CD14-positive monocyte (primary cell): Measurements from ENCODE around the gene ISG15. TPM values are rescaled to one million over a fixed set of nuclear protein-coding genes. Genes with fewer than 3 reads are reported as not detected.
"Not testable (repeated sequence)": the region's sequence is repeated elsewhere in the genome, so short reads cannot be mapped to it uniquely, and the experiment has no call there.

Experiments
- DNase-seq, 3 donors: peaks; one replicate each; pipeline ENCODE4 v3.0.0-alpha.2; 2011 to 2022
- H2AFZ ChIP-seq: 2 replicates; pipeline ENCODE4 v1.6.0; 2012; ENCODE audit warnings: mild to moderate bottlenecking, low read depth, low read length, inconsistent platforms; ENCODE audit not compliant: insufficient read depth, poor library complexity, severe bottlenecking
- H3K27ac ChIP-seq, 2 donors: 1 replicate in 1 of 2; 2 replicates in 1 of 2; pipeline ENCODE4 v1.5.1; 2012 to 2013; ENCODE audit warnings: low read length in 2 of 2, control low read depth in 1 of 2, inconsistent platforms in 1 of 2, low read depth in 1 of 2, mild to moderate bottlenecking in 1 of 2
- H3K27me3 ChIP-seq, 2 donors: one replicate each; pipeline versions ENCODE4 v1.6.0 to v1.6.1; 2011 to 2013; ENCODE audit warnings: low read length in 2 of 2; ENCODE audit not compliant: control insufficient read depth in 2 of 2, insufficient read depth in 2 of 2
- H3K36me3 ChIP-seq, 2 donors: replicated peaks in 1 of 2; 1 replicate in 1 of 2; 2 replicates in 1 of 2; pipeline versions ENCODE4 v1.5.1 to v1.6.1; 2012 to 2013; ENCODE audit warnings: low read length in 2 of 2, control low read depth in 1 of 2, inconsistent platforms in 1 of 2, mild to moderate bottlenecking in 1 of 2; ENCODE audit not compliant: insufficient read depth in 2 of 2, control insufficient read depth in 1 of 2
- H3K4me1 ChIP-seq, 2 donors: 1 replicate in 1 of 2; 2 replicates in 1 of 2; pipeline versions ENCODE4 v1.5.1 to v1.6.1; 2012 to 2013; ENCODE audit warnings: low read length in 2 of 2, control low read depth in 1 of 2, inconsistent platforms in 1 of 2, mild to moderate bottlenecking in 1 of 2, moderate library complexity in 1 of 2; ENCODE audit not compliant: insufficient read depth in 2 of 2, control insufficient read depth in 1 of 2
- H3K4me2 ChIP-seq: replicated peaks from 2 replicates; pipeline ENCODE3; 2012; ENCODE audit warnings: low read length, moderate library complexity, mild to moderate bottlenecking; ENCODE audit not compliant: poor library complexity, severe bottlenecking; ENCODE audit errors: extremely low read depth
- H3K4me3 ChIP-seq, 3 experiments: fragments of 200-600 bp in 1 of 3; sonication (generic) in 1 of 3; replicated peaks in 1 of 3; 1 replicate in 2 of 3; 2 replicates in 1 of 3; pipeline ENCODE4 v1.5.1; 2011 to 2013; ENCODE audit warnings: low read length in 3 of 3, mild to moderate bottlenecking in 3 of 3, control low read depth in 2 of 3, low read depth in 2 of 3, inconsistent platforms in 1 of 3, moderate library complexity in 1 of 3
- H3K79me2 ChIP-seq: 2 replicates; pipeline ENCODE4 v1.6.0; 2012; ENCODE audit warnings: mild to moderate bottlenecking, control low read depth, inconsistent platforms, low read length, moderate library complexity; ENCODE audit not compliant: insufficient read depth
- H3K9ac ChIP-seq: 2 replicates; pipeline ENCODE4 v1.6.0; 2017; ENCODE audit warnings: low read length, mild to moderate bottlenecking; ENCODE audit not compliant: insufficient read depth, poor library complexity, severe bottlenecking
- H3K9me3 ChIP-seq, 2 donors: replicated peaks in 1 of 2; 1 replicate in 1 of 2; 2 replicates in 1 of 2; pipeline versions ENCODE4 v1.5.1 to v1.6.1; 2012 to 2013; ENCODE audit warnings: low read length in 2 of 2, control low read depth in 1 of 2; ENCODE audit not compliant: control insufficient read depth in 1 of 2, insufficient read depth in 1 of 2
- H4K20me1 ChIP-seq: 2 replicates; pipeline ENCODE4 v1.6.0; 2012; ENCODE audit warnings: mild to moderate bottlenecking, low read length, control low read depth, moderate library complexity; ENCODE audit not compliant: insufficient read depth
- H3K27ac Mint-ChIP-seq, 7 donors: one replicate each; pipeline ENCODE4 v1.8.0; 2020; ENCODE audit warnings: mild to moderate bottlenecking in 7 of 7, mixed read lengths in 7 of 7, moderate library complexity in 6 of 7, inconsistent platforms in 2 of 7
- H3K27me3 Mint-ChIP-seq, 3 donors: one replicate each; pipeline ENCODE4 v1.8.0; 2021 to 2022; ENCODE audit warnings: low read depth in 3 of 3, mild to moderate bottlenecking in 3 of 3, mixed read lengths in 3 of 3, moderate library complexity in 3 of 3, inconsistent platforms in 1 of 3
- H3K36me3 Mint-ChIP-seq, 2 donors: one replicate each; pipeline ENCODE4 v1.8.0; 2020; ENCODE audit warnings: mixed read lengths in 2 of 2, inconsistent platforms in 1 of 2, mild to moderate bottlenecking in 1 of 2
- H3K4me1 Mint-ChIP-seq: one replicate; pipeline ENCODE4 v1.8.0; 2020; ENCODE audit warnings: mild to moderate bottlenecking, mixed read lengths
- H3K4me3 Mint-ChIP-seq, 2 donors: one replicate each; pipeline ENCODE4 v1.8.0; 2020; ENCODE audit warnings: mild to moderate bottlenecking in 2 of 2, mixed read lengths in 2 of 2, moderate library complexity in 1 of 2
- H3K9me3 Mint-ChIP-seq, 7 donors: one replicate each; pipeline ENCODE4 v1.8.0; 2020 to 2022; ENCODE audit warnings: mixed read lengths in 7 of 7, mild to moderate bottlenecking in 6 of 7, moderate library complexity in 6 of 7, inconsistent platforms in 2 of 7
- CTCF ChIP-seq: fragments of 200-600 bp; IDR thresholded peaks from one replicate; pipeline ENCODE4 v1.8.0; 2022; ENCODE audit warnings: antibody characterized with exemption, mild to moderate bottlenecking
- WGBS: methylation state at CpG from one replicate; pipeline ENCODE4 v1.1.5; 2013; ENCODE audit warnings: missing lambda C conversion rate; ENCODE audit not compliant: insufficient coverage; 5-methylcytosine and 5-hydroxymethylcytosine counted together
- intact Hi-C, 2 donors: fragments of 100-400 bp; cut with micrococcal nuclease; formaldehyde crosslinking; loops; one replicate each; pipeline versions ENCODE4 v1.15.0 to v1.15.1; 2023
- polyA plus RNA-seq, 3 donors: library from polyadenylated mRNA; depleted of rRNA in 1 of 3; unstranded in 2 of 3; stranded (reverse) in 1 of 3; fragments of 300-500 nt in 2 of 3; fragments of >200 nt in 1 of 3; fragmentation: Illumina TruSeq in 2 of 3; gene quantifications; 1 replicate in 2 of 3; 2 replicates in 1 of 3; pipeline ENCODE4 v1.2.3, GENCODE V29; 2012 to 2021

ISG15 gene
- polyA plus RNA-seq, 3 donors, result 128 to 241 (median 145) TPM

- 88% methylated on average over 37 of the region's 50 CpGs for WGBS
- Mint-ChIP-seq H3K27me3 (peaks cover 36 to 43% (median 37%) of the 10 kb centered on the region in 3 donors), H3K9me3 (peaks cover 0 to 10% (median 3%) of the 10 kb centered on the region in 7 donors), H3K27ac (peak overlapping the region in 1 of 7 donors; percentile 74), H3K4me1 (peaks cover 8% of the 10 kb centered on the region), H3K4me3 (no peak overlapping the region), H3K36me3 (peaks cover 0 to 3% of the 10 kb centered on the region in 2 donors)
- H3K9ac ChIP-seq, result no peak overlapping the region
- intact Hi-C loops, result loop anchor here in 1 of 2 donors (5.0 kb wide), 1 partner anchor 34 kb away; the partner anchor contains the start of gene AGRN
- no peaks in the 10 kb centered on the region for H3K36me3 ChIP-seq
- no peak for TF ChIP-seq CTCF
- H3K9me3 ChIP-seq, result no peaks in the 10 kb centered on the region
- DNase-seq, result no peak
- H3K4me3 ChIP-seq, result no peak overlapping the region
- H3K27ac ChIP-seq, result no peak overlapping the region
- H4K20me1 ChIP-seq, result no peaks in the 10 kb centered on the region
- H3K79me2 ChIP-seq, result no peaks in the 10 kb centered on the region
- peaks cover 11 to 17% of the 10 kb centered on the region in 2 donors for H3K4me1 ChIP-seq
- peaks cover 4 to 29% of the 10 kb centered on the region in 2 donors for H3K27me3 ChIP-seq
- H3K4me2 ChIP-seq, result no peak overlapping the region
- no peak overlapping the region for H2AFZ ChIP-seq
These were observed 42.8 kb downstream of the ISG15 start for GRCh38 chr1:1055841-1056736.

- not testable (repeated sequence) for H3K9me3 Mint-ChIP-seq, H3K79me2 ChIP-seq, H2AFZ ChIP-seq, H3K9me3 ChIP-seq, H3K4me2 ChIP-seq, H3K36me3 ChIP-seq, H3K27ac Mint-ChIP-seq, H3K36me3 Mint-ChIP-seq, H3K27ac ChIP-seq, H4K20me1 ChIP-seq, H3K4me3 ChIP-seq, H3K9ac ChIP-seq, DNase-seq
- Histone ChIP-seq H3K4me1 (peaks cover 18 to 21% of the 10 kb centered on the region in 2 donors), H3K27me3 (peaks cover 6 to 43% of the 10 kb centered on the region in 2 donors)
- peaks cover 51 to 60% (median 53%) of the 10 kb centered on the region in 3 donors for H3K27me3 Mint-ChIP-seq
- intact Hi-C loops, result loop anchor here in 1 of 2 donors (5.0 kb wide), 1 partner anchor 35 kb away; the partner anchor contains the start of gene AGRN
- H3K4me1 Mint-ChIP-seq, result peaks cover 16% of the 10 kb centered on the region
- peak overlapping the region in 1 of 2 donors; percentile 90 for H3K4me3 Mint-ChIP-seq
- 78% methylated on average over 1 of the region's 15 CpGs for WGBS
These were observed 44.4 kb downstream of the ISG15 start for GRCh38 chr1:1057769-1058087.
